Endothelial cell of umbilical vein (primary cell): ENCODE results near the gene KIAA0753.

ENCODE experiments used
- CTCF ChIP-seq, 2 donors: IDR thresholded peaks; 1 replicate in 1 of 2; 2 replicates in 1 of 2; pipeline ENCODE4 v1.5.1; 2011; ENCODE audit warnings: low read length in 2 of 2, mild to moderate bottlenecking in 2 of 2, moderate library complexity in 2 of 2, control low read depth in 1 of 2, inconsistent platforms in 1 of 2, low read depth in 1 of 2; ENCODE audit not compliant: insufficient read depth in 1 of 2; ENCODE audit errors: extremely low read depth in 1 of 2
- MYC ChIP-seq: IDR thresholded peaks from one replicate; pipeline ENCODE4 v1.6.1; 2011; ENCODE audit warnings: mild to moderate bottlenecking, low read depth, low read length

- no peak for TF ChIP-seq CTCF (IDR thresholded peaks at IDR 0.05; ENCODE audit: extremely low read depth in 1 of 2, insufficient read depth in 1 of 2, low read depth in 1 of 2, low read length in 2 of 2)
- no peak for TF ChIP-seq MYC
Observed at GRCh38 chr17:6570731-6571451, 69.6 kb downstream of the KIAA0753 start.
